H1 (cell line): ENCODE measurements around the gene MGAT5. TPM values are rescaled to one million over a fixed set of nuclear protein-coding genes. Genes with fewer than 3 reads are reported as not detected.

Source experiments
- CTCF ChIA-PET: fragments of 300-600 bp; sonication (Branson Sonifier 250); formaldehyde crosslinking; loops from one replicate; lab custom pipeline; 2021; ENCODE audit not compliant: partially characterized antibody; lab: Charles Lee
- POLR2A ChIA-PET: fragments of 300-600 bp; sonication (Branson Sonifier 250); formaldehyde crosslinking; loops from one replicate; lab custom pipeline; 2021; ENCODE audit warnings: inconsistent platforms; ENCODE audit not compliant: partially characterized antibody; lab: Charles Lee
- DNase-seq, 2 experiments: peaks; one replicate each; pipeline versions ENCODE4 v3.0.0 to v3.0.0-alpha.2; 2010 to 2022; ENCODE audit warnings: low spot score in 2 of 2, low read depth in 1 of 2, mixed read lengths in 1 of 2
- FAIRE-seq: peaks from 2 replicates; lab custom pipeline; 2011; peaks lifted over from hg19 to GRCh38; lab: Jason Lieb, UNC
- H2AFZ ChIP-seq: 2 replicates; pipeline ENCODE4 v1.8.1; 2012; ENCODE audit warnings: low read length, inconsistent platforms
- H2AK5ac ChIP-seq: 2 replicates; pipeline ENCODE4 v1.6.1; 2013; ENCODE audit warnings: low read depth, low read length
- H2BK120ac ChIP-seq: replicated peaks from 2 replicates; pipeline ENCODE3; 2013; ENCODE audit warnings: low read depth, low read length, inconsistent platforms
- H2BK12ac ChIP-seq: 2 replicates; pipeline ENCODE4 v1.6.1; 2013; ENCODE audit warnings: low read depth, low read length
- H2BK15ac ChIP-seq: 2 replicates; pipeline ENCODE4 v1.6.1; 2013; ENCODE audit warnings: low read length
- H2BK20ac ChIP-seq: 2 replicates; pipeline ENCODE4 v1.6.1; 2013; ENCODE audit warnings: low read length
- H2BK5ac ChIP-seq: 2 replicates; pipeline ENCODE4 v1.6.1; 2013; ENCODE audit warnings: low read depth, low read length
- H3K14ac ChIP-seq: 2 replicates; pipeline ENCODE4 v1.6.1; 2013; ENCODE audit warnings: inconsistent platforms; ENCODE audit not compliant: insufficient read length
- H3K18ac ChIP-seq: 2 replicates; pipeline ENCODE4 v1.6.1; 2013; ENCODE audit warnings: low read length; ENCODE audit errors: extremely low read depth
- H3K23ac ChIP-seq: 2 replicates; pipeline ENCODE4 v1.6.1; 2013; ENCODE audit warnings: inconsistent platforms; ENCODE audit not compliant: insufficient read length
- H3K23me2 ChIP-seq: 2 replicates; pipeline ENCODE4 v1.6.1; 2013; ENCODE audit warnings: low read depth, low read length
- H3K27ac ChIP-seq: 2 replicates; pipeline ENCODE4 v1.6.1; 2011; ENCODE audit warnings: low read depth, low read length, inconsistent platforms
- H3K27me3 ChIP-seq, 4 experiments: replicated peaks in 1 of 4; 1 replicate in 1 of 4; 2 replicates in 3 of 4; pipeline versions ENCODE4 v1.6.1 to v1.8.1; 2011 to 2013; ENCODE audit warnings: low read length in 3 of 4, mild to moderate bottlenecking in 3 of 4, inconsistent platforms in 2 of 4, mixed read lengths in 2 of 4, moderate library complexity in 1 of 4; ENCODE audit not compliant: control insufficient read depth in 3 of 4, insufficient read depth in 3 of 4; ENCODE audit errors: extremely low read depth in 1 of 4
- H3K36me3 ChIP-seq, 4 experiments: 2 replicates each; pipeline versions ENCODE4 v1.6.1 to v1.8.1; 2011 to 2013; ENCODE audit warnings: mild to moderate bottlenecking in 4 of 4, low read length in 3 of 4, moderate library complexity in 2 of 4, control low read depth in 1 of 4, inconsistent platforms in 1 of 4; ENCODE audit not compliant: insufficient read depth in 4 of 4, control insufficient read depth in 2 of 4
- H3K4ac ChIP-seq: replicated peaks from 2 replicates; pipeline ENCODE3; 2013; ENCODE audit warnings: low read length, low read depth, mixed read lengths, inconsistent platforms; ENCODE audit not compliant: insufficient read length
- H3K4me1 ChIP-seq, 4 experiments: replicated peaks in 1 of 4; 1 replicate in 1 of 4; 2 replicates in 3 of 4; pipeline versions ENCODE4 v1.6.1 to v1.8.1; 2011 to 2013; ENCODE audit warnings: low read length in 3 of 4, inconsistent platforms in 2 of 4, mixed read lengths in 1 of 4; ENCODE audit not compliant: insufficient read depth in 4 of 4, control insufficient read depth in 3 of 4
- H3K4me2 ChIP-seq, 2 experiments: 2 replicates each; pipeline versions ENCODE4 v1.6.1 to v1.8.1; 2011 to 2013; ENCODE audit warnings: low read depth in 2 of 2, low read length in 2 of 2, control low read depth in 1 of 2, inconsistent platforms in 1 of 2, mild to moderate bottlenecking in 1 of 2; ENCODE audit not compliant: insufficient read depth in 1 of 2
- H3K4me3 ChIP-seq, 4 experiments: fragments of 200-600, 300-600 bp in 1 of 4; sonication (generic), shearing (Covaris generic), sonication (Bioruptor Twin) in 1 of 4; 2 replicates each; pipeline versions ENCODE4 v1.5.1 to v1.8.1; 2011 to 2016; ENCODE audit warnings: low read length in 4 of 4, low read depth in 3 of 4, control low read depth in 2 of 4, inconsistent platforms in 2 of 4, mild to moderate bottlenecking in 2 of 4, mixed read lengths in 1 of 4, moderate library complexity in 1 of 4; ENCODE audit not compliant: insufficient read depth in 2 of 4; ENCODE audit errors: extremely low read depth in 1 of 4
- H3K56ac ChIP-seq: replicated peaks from 2 replicates; pipeline ENCODE3; 2013; ENCODE audit warnings: low read depth, mild to moderate bottlenecking, mixed read lengths, low read length, inconsistent platforms; ENCODE audit not compliant: insufficient read length
- H3K79me1 ChIP-seq: 2 replicates; pipeline ENCODE4 v1.6.1; 2013; ENCODE audit warnings: low read depth, low read length, control low read depth
- H3K79me2 ChIP-seq, 2 experiments: 2 replicates each; pipeline versions ENCODE4 v1.6.1 to v1.8.1; 2012 to 2013; ENCODE audit warnings: low read length in 2 of 2, mild to moderate bottlenecking in 2 of 2, inconsistent platforms in 1 of 2; ENCODE audit not compliant: insufficient read depth in 2 of 2, control insufficient read depth in 1 of 2
- H3K9ac ChIP-seq, 4 experiments: replicated peaks in 1 of 4; 1 replicate in 1 of 4; 2 replicates in 3 of 4; pipeline versions ENCODE4 v1.6.1 to v1.8.1; 2011 to 2013; ENCODE audit warnings: low read depth in 3 of 4, low read length in 3 of 4, control low read depth in 2 of 4, mild to moderate bottlenecking in 2 of 4, moderate library complexity in 2 of 4, inconsistent platforms in 1 of 4; ENCODE audit errors: extremely low read depth in 1 of 4
- H3K9me3 ChIP-seq, 2 experiments: 2 replicates each; pipeline versions ENCODE4 v1.6.1 to v1.8.1; 2012 to 2013; ENCODE audit warnings: mild to moderate bottlenecking in 2 of 2, moderate library complexity in 2 of 2, control low read depth in 1 of 2, inconsistent platforms in 1 of 2, low read depth in 1 of 2, low read length in 1 of 2, mixed read lengths in 1 of 2; ENCODE audit not compliant: insufficient read depth in 2 of 2
- H4K20me1 ChIP-seq, 2 experiments: replicated peaks in 1 of 2; 2 replicates each; pipeline versions ENCODE3 to v1.8.1; 2011 to 2013; ENCODE audit warnings: inconsistent platforms in 2 of 2, low read length in 2 of 2, mild to moderate bottlenecking in 1 of 2; ENCODE audit not compliant: insufficient read depth in 2 of 2, control insufficient read depth in 1 of 2
- H4K5ac ChIP-seq: 2 replicates; pipeline ENCODE4 v1.6.1; 2013; ENCODE audit warnings: low read length, low read depth, mixed read lengths, inconsistent platforms; ENCODE audit not compliant: insufficient read length
- H4K8ac ChIP-seq: 2 replicates; pipeline ENCODE4 v1.8.0; 2013; ENCODE audit warnings: mild to moderate bottlenecking, moderate library complexity, low read length, inconsistent platforms; ENCODE audit not compliant: insufficient read depth; ENCODE audit errors: extremely low read depth
- H4K91ac ChIP-seq: replicated peaks from 2 replicates; pipeline ENCODE3; 2013; ENCODE audit warnings: low read length, mixed read lengths, inconsistent platforms; ENCODE audit not compliant: insufficient read length
- ATF3 ChIP-seq: IDR thresholded peaks from 2 replicates; pipeline ENCODE4 v1.6.1; 2011; ENCODE audit warnings: low read depth, mild to moderate bottlenecking, low read length; ENCODE audit not compliant: insufficient read depth
- CREB1 ChIP-seq: IDR thresholded peaks from 2 replicates; pipeline ENCODE4 v1.6.1; 2012; ENCODE audit warnings: inconsistent platforms
- MAX ChIP-seq: IDR thresholded peaks from 2 replicates; pipeline ENCODE4 v1.6.1; 2012; ENCODE audit warnings: inconsistent platforms
- NRF1 ChIP-seq: IDR thresholded peaks from 2 replicates; pipeline ENCODE4 v1.6.1; 2011; ENCODE audit warnings: mild to moderate bottlenecking, low read depth, low read length, improper control_type of control experiment
- TBP ChIP-seq: IDR thresholded peaks from 2 replicates; pipeline ENCODE4 v1.6.1; 2011; ENCODE audit warnings: low read depth, low read length, improper control_type of control experiment
- USF2 ChIP-seq: IDR thresholded peaks from 2 replicates; pipeline ENCODE4 v1.6.1; 2011; ENCODE audit warnings: low read length, improper control_type of control experiment
- WGBS, 2 experiments: shearing (Covaris generic) in 1 of 2; methylation state at CpG; one replicate each; pipeline versions ENCODE4 v1.1.6 to v1.1.7; 2013 to 2015; ENCODE audit warnings: low lambda C conversion rate in 2 of 2, mixed read lengths in 2 of 2, inconsistent platforms in 1 of 2, low coverage in 1 of 2, missing lambda C conversion rate in 1 of 2; ENCODE audit not compliant: insufficient replicate concordance in 2 of 2, insufficient coverage in 1 of 2, insufficient read length in 1 of 2; ENCODE audit errors: extremely low coverage in 1 of 2, missing lambda C conversion rate in 1 of 2; 5-methylcytosine and 5-hydroxymethylcytosine counted together
- polyA plus RNA-seq, 7 experiments: library from polyadenylated mRNA; depleted of rRNA in 3 of 7; stranded (reverse) in 5 of 7; unstranded in 2 of 7; fragments of >200 nt in 5 of 7; fragments of 200-250 nt in 2 of 7; gene quantifications; 1 replicate in 5 of 7; 2 replicates in 1 of 7; 4 replicates in 1 of 7; pipeline versions ENCODE4 v1.2.1 to v1.2.3, GENCODE V29; 2011 to 2013; ENCODE audit warnings: missing spikeins in 2 of 7, mixed read lengths in 2 of 7
- total RNA-seq: library from RNA; stranded (reverse); fragmentation: NEBNext Ultra II Directional; extraction: Animal tissue kit (Norgen Biotek cat#: 25700); gene quantifications from 2 replicates; pipeline ENCODE4 v1.2.1, GENCODE V29; 2021

MGAT5 gene
- total and polyA plus RNA-seq, 2 of the 8 experiments (the other 6 are each of a cell fraction or from before 2014, with no cell fraction given) = 11.2 to 49.2 TPM

GRCh38 chr2:134447669-134448068 is 193.8 kb downstream of the MGAT5 start:
- Histone ChIP-seq H4K8ac (no peak overlapping the region), H3K9me3 (no peaks in the 10 kb centered on the region), H3K4ac (no peak overlapping the region), H3K4me2 (no peak overlapping the region), H2AFZ (no peak overlapping the region), H3K18ac (no peak overlapping the region), H3K4me1 (no peaks in the 10 kb centered on the region; a peak in 1 of 7 replicates), H3K79me2 (no peaks in the 10 kb centered on the region), H2BK20ac (no peak overlapping the region), H3K27me3 (no peaks in the 10 kb centered on the region), H2BK15ac (no peak overlapping the region), H3K14ac (no peak overlapping the region), H3K79me1 (no peaks in the 10 kb centered on the region), H3K27ac (no peak overlapping the region), H3K36me3 (no peaks in the 10 kb centered on the region; a peak in 1 of 8 replicates), H4K20me1 (peaks cover 0 to 1% of the 10 kb centered on the region in 2 experiments), H2BK12ac (no peak overlapping the region), H2AK5ac (no peak overlapping the region), H2BK120ac (no peak overlapping the region), H2BK5ac (no peak overlapping the region), H3K9ac (no peak overlapping the region), H4K5ac (no peak overlapping the region), H3K4me3 (no peak overlapping the region), H3K23me2 (no peaks in the 10 kb centered on the region), H3K23ac (no peak overlapping the region), H3K56ac (no peak overlapping the region), H4K91ac (no peak overlapping the region)
- ChIA-PET CTCF (interaction anchor here (0.7 to 9.3 kb wide), 13 partner anchors 9 to 604 kb away, joined by 3 to 132 read pairs (median 4); no protein-coding TSS in a partner anchor), POLR2A (no interaction called here)
- WGBS, 2 experiments = 90% methylated on average over 4 of the region's 4 CpGs; no CpG with 5 or more reads in 1 of the 2 experiments
- TF ChIP-seq TBP (no peak), ATF3 (no peak), CREB1 (no peak), MAX (no peak), USF2 (no peak), NRF1 (no peak)
- no peak for DNase-seq
- FAIRE-seq = no peak
